OCI-LY3 (cell line): ENCODE data around the gene BRSK2.

Experiments used
- CTCF ChIP-seq: fragments of 200-600, 300-600 bp; sonication (generic); IDR thresholded peaks from 2 replicates; pipeline ENCODE4 v1.5.1; 2014; ENCODE audit warnings: antibody characterized with exemption, low read length, low read depth
- EZH2phosphoT487 ChIP-seq: fragments of 200-600 bp; shearing (Covaris generic); IDR thresholded peaks from 2 replicates; pipeline ENCODE4 v1.6.1; 2018; ENCODE audit warnings: antibody characterized with exemption, mixed run types, low read depth

GRCh38 chr11:1388763-1389102 is 1.0 kb upstream of the BRSK2 start:
- TF ChIP-seq CTCF = no peak
- no peak for TF ChIP-seq EZH2phosphoT487
